ENCODE data around the gene LRRC18. TPM values are rescaled to one million over a fixed set of nuclear protein-coding genes. Genes with fewer than 3 reads are reported as not detected.

The LRRC18 gene
- total RNA-seq, 1 donor from 2014 or later, result not detected

DNA sequence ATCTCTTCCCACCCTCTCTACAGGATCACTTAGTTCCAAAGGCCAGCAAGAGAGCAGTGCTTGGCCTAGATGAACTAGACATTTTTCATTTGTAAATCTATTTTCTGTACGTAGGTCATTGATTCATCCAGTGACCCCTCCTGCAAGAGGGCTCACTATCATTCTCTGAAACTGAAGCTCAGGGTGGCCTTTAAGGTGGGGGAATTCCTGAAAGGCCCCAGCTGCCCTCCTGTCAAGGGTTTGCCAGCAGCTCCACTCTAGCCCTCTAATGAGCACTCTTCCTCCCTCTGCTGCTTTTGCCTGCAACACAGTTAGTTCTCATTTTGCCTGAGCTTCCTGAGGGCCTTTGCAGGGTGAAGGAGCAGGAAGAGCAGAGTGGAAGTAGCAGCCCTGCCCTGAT lies 41.2 kb downstream of the LRRC18 start:
- POLR2A ChIA-PET, result no interaction called here
- TF ChIP-seq, protein P1, sequence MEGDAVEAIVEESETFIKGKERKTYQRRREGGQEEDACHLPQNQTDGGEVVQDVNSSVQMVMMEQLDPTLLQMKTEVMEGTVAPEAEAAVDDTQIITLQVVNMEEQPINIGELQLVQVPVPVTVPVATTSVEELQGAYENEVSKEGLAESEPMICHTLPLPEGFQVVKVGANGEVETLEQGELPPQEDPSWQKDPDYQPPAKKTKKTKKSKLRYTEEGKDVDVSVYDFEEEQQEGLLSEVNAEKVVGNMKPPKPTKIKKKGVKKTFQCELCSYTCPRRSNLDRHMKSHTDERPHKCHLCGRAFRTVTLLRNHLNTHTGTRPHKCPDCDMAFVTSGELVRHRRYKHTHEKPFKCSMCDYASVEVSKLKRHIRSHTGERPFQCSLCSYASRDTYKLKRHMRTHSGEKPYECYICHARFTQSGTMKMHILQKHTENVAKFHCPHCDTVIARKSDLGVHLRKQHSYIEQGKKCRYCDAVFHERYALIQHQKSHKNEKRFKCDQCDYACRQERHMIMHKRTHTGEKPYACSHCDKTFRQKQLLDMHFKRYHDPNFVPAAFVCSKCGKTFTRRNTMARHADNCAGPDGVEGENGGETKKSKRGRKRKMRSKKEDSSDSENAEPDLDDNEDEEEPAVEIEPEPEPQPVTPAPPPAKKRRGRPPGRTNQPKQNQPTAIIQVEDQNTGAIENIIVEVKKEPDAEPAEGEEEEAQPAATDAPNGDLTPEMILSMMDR (IDR thresholded peaks at IDR 0.05), result no peak
- intact Hi-C loops (cut with micrococcal nuclease), result no loop called here
- ATAC-seq (ENCODE audit: low read depth), result no peak
- H3K27ac Mint-ChIP-seq, result no peak overlapping the region
- no peaks in the 10 kb centered on the region for H3K27me3 Mint-ChIP-seq
- no peak for DNase-seq
- H3K9me3 Mint-ChIP-seq, result no peaks in the 10 kb centered on the region
- no peaks in the 10 kb centered on the region for H3K4me1 Mint-ChIP-seq
- CTCF ChIA-PET, result no interaction called here
- peaks cover 99% of the 10 kb centered on the region for H3K36me3 Mint-ChIP-seq (ENCODE audit: low read depth)
- no peak overlapping the region for H3K4me3 Mint-ChIP-seq

DNA sequence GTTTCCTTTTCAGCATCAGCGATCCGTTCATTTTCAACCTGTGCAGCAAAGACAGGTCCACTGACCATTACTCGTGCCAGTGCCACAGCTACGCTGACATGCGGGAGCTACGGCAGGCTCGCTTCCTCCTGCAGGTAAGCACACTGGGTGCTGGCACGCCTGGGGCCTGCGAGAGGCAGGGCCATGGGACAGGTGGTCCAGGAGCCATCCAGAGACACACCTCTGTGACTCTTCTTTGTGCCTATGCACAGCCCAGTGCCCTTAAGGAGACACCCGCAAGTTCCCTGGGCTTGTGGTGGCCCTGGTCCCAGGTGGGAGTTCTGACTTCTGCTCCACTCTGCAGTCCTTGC lies 42.2 kb downstream of the LRRC18 start:
- Mint-ChIP-seq H3K4me3 (no peak overlapping the region), H3K4me1 (no peaks in the 10 kb centered on the region), H3K36me3 (ENCODE audit: low read depth) (peaks cover 99% of the 10 kb centered on the region), H3K9me3 (no peaks in the 10 kb centered on the region), H3K27me3 (no peaks in the 10 kb centered on the region), H3K27ac (no peak overlapping the region)
- DNase-seq (no peak), ATAC-seq (ENCODE audit: low read depth) (no peak)
- intact Hi-C loops (cut with micrococcal nuclease), result no loop called here
- TF ChIP-seq, protein P1 (IDR thresholded peaks at IDR 0.05), result no peak
- POLR2A ChIA-PET, result no interaction called here
- CTCF ChIA-PET, result no interaction called here

DNA sequence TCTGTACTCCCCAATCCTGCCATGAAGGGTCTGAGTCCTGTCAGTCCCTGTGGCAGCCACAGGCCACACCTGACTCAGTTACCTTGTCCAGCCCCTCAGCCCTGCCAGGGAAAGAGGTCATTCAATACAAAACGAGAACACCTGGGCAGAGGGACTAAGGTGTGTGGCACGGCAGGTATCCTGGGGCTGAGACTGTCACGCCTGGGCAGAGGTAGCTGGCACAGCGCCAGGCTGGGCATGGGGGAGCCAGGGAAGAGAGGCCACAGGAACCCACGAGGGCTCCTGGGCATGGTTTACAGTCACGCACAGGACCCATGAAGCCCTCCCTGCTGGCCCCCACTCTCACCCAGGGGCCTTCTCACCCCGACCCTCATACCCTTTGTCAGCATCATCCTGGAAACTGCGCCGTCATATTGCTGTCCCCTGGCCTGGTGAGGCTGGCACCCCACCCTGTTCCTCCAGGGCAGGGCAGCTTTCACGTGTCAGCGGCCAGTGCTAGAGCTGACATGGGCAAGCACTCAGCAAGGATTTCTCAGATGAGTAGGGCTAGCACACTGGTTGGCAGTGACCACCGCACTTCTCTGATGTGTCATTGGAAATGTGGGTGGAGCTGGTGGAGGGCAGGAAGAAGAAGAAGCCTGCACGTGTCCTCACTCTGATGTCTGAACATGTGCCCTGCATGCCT lies 42.7 kb downstream of the LRRC18 start:
- Mint-ChIP-seq H3K9me3 (no peaks in the 10 kb centered on the region), H3K4me1 (no peaks in the 10 kb centered on the region), H3K4me3 (no peak overlapping the region), H3K27ac (peak overlapping the region; percentile 64), H3K36me3 (ENCODE audit: low read depth) (peaks cover 99% of the 10 kb centered on the region), H3K27me3 (no peaks in the 10 kb centered on the region)
- POLR2A ChIA-PET, result no interaction called here
- DNase-seq (no peak), ATAC-seq (ENCODE audit: low read depth) (no peak)
- TF ChIP-seq, protein P1 (IDR thresholded peaks at IDR 0.05), result no peak
- intact Hi-C loops (cut with micrococcal nuclease), result no loop called here
- CTCF ChIA-PET, result no interaction called here

DNA sequence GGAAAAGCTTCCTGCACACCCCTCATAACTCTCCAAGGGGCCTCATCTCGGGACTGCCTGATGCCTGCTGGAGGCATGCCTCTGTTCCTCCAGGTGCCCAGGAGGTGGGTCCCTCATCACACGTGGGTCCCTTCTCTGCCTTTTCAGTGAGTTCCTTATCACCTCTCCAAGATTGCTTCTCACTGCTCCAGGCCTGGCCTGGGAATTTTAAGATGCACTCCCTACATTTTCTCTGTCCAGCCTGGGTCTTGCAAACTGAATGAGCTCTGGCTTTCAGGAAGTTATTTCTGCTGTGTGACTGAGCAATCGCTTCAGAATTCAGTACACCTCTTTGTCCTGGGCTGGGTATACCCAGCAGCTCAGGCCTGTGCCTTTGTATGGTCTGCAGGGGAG lies 43.8 kb downstream of the LRRC18 start:
- intact Hi-C loops (cut with micrococcal nuclease), result no loop called here
- H3K27me3 Mint-ChIP-seq, result no peaks in the 10 kb centered on the region
- peaks cover 99% of the 10 kb centered on the region for H3K36me3 Mint-ChIP-seq (ENCODE audit: low read depth)
- ChIA-PET CTCF (no interaction called here), POLR2A (no interaction called here)
- peak overlapping the region; percentile 46 for H3K27ac Mint-ChIP-seq
- TF ChIP-seq, protein P1 (IDR thresholded peaks at IDR 0.05), result no peak
- DNase-seq, result no peak
- H3K4me3 Mint-ChIP-seq, result no peak overlapping the region
- no peak for ATAC-seq (ENCODE audit: low read depth)
- no peaks in the 10 kb centered on the region for H3K4me1 Mint-ChIP-seq
- no peaks in the 10 kb centered on the region for H3K9me3 Mint-ChIP-seq

DNA sequence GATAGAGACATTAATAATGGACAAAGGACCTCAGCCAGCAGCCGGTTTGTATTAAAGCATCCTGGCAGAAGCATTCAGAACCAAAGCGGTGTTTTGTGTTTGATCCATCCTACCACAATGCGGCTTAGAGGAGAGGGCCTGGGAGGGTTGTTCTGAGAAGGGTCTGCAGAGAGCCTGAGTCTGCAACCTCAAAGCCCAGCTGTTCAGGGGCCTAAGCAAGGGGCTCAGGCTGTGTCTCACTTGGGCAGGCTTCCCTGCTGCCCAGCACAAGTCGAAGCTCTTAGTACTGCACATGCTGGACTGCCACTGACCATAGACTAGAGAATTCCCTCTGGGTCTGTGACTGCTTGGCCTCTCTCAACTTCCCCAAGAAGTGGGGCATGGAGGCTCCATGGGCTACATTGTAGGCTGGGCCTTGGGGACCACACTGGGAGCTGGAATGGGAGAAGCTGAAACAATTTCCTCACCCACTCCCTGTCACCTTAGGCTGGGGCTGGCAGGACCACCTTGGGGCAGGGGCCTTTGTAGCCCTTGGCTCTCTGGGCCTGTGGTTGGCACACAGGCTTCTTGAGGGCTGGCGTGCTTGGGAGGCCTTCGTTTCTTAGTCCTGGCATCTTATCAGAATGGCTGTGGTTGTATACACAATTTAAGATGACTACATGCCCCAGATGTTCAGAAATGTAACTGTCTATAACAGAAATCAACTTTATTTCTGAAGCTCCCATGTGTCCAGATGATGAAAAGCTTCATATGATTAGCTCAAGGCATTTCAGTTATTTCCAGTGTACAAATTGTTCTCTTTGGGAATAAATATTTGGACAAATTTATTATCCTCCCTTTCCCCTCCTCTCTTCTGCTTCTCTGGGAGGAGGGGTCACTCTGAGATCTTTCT lies 44.5 kb downstream of the LRRC18 start:
- Mint-ChIP-seq H3K4me3 (no peak overlapping the region), H3K36me3 (ENCODE audit: low read depth) (peaks cover 99% of the 10 kb centered on the region), H3K4me1 (no peaks in the 10 kb centered on the region), H3K27ac (no peak overlapping the region), H3K9me3 (no peaks in the 10 kb centered on the region), H3K27me3 (no peaks in the 10 kb centered on the region)
- POLR2A ChIA-PET, result no interaction called here
- intact Hi-C loops (cut with micrococcal nuclease), result no loop called here
- ATAC-seq (ENCODE audit: low read depth) (no peak), DNase-seq (no peak)
- CTCF ChIA-PET, result no interaction called here
- TF ChIP-seq, protein P1 (IDR thresholded peaks at IDR 0.05), result no peak

Measured in activated B cell treated with CpG ODN at 0.5 μM for 24 hours (primary cell).